Peyer's patch (tissue), 4 donors: ENCODE results near the gene CFAP70.

Experiments used
- CTCF ChIP-seq, 6 experiments: fragments of 450-650 bp in 4 of 6; fragments of 200-600 bp in 2 of 6; sonication (generic) in 1 of 6; IDR thresholded peaks; one replicate each; pipeline ENCODE4 v1.5.1; 2017 to 2019; ENCODE audit warnings: antibody characterized with exemption in 6 of 6, mild to moderate bottlenecking in 3 of 6, moderate library complexity in 1 of 6
- POLR2A ChIP-seq, 2 donors: fragments of 450-650 bp; IDR thresholded peaks; one replicate each; pipeline ENCODE4 v1.5.1; 2017; ENCODE audit warnings: antibody characterized with exemption in 2 of 2, mild to moderate bottlenecking in 2 of 2, moderate library complexity in 2 of 2

- TF ChIP-seq CTCF (IDR thresholded peaks at IDR 0.05): no peak
- TF ChIP-seq POLR2A (IDR thresholded peaks at IDR 0.05): no peak
These were observed 142.9 kb downstream of the CFAP70 start for GRCh38 chr10:73215749-73216148.
